Measurements from ENCODE around the gene ATP6V1B1. TPM values are rescaled to one million over a fixed set of nuclear protein-coding genes. Genes with fewer than 3 reads are reported as not detected.

Gene ATP6V1B1
- total and polyA plus RNA-seq, 2 of the 13 experiments (the other 11 are each of a cell fraction or from before 2014, with no cell fraction given), result 0.58 to 1.6 TPM

DNA sequence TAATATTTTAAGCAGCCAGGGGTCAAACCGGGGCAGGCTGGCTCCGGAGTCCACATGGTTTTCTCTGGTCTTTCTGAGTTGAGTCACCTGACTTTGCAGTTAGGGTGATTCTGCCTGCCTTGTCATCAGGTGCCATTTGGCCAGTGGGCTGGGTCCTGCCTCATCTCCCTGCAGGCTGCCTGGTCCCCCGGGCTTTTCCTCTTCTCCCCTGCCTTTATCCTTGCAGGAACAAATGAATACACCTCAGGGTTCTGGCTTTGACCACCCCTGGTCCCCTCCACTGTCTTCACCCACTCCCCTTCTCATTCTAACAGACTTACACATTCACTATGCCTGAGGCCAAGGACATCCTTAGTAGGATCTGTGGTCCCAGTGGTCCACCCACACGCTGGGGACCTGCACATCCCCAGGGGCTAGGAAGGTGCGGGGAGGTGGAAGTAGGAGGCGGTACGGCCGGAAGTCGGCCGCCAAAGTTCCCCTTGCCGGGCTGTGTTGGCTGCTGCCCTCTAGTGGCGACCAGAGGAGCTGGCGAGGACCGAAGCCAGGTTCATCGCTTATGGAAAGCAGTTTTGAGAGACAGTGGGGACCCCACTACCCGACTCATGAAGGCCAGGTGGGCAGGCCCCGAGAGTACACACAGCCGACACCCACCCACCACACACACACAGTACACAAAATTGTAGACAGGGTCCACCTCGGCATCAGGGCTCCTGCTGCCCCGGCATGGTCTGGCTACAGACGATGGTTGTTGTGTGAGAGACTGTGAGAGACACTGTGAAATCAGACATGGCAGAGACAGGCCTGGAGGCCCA is 65.3 kb downstream of the ATP6V1B1 start (continued):
- TF ChIP-seq, protein P1, sequence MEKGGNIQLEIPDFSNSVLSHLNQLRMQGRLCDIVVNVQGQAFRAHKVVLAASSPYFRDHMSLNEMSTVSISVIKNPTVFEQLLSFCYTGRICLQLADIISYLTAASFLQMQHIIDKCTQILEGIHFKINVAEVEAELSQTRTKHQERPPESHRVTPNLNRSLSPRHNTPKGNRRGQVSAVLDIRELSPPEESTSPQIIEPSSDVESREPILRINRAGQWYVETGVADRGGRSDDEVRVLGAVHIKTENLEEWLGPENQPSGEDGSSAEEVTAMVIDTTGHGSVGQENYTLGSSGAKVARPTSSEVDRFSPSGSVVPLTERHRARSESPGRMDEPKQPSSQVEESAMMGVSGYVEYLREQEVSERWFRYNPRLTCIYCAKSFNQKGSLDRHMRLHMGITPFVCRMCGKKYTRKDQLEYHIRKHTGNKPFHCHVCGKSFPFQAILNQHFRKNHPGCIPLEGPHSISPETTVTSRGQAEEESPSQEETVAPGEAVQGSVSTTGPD (CRISPR knock-in tag; IDR thresholded peaks at IDR 0.05), result no peak
- no peak for TF ChIP-seq MLLT10 (CRISPR knock-in tag; IDR thresholded peaks at IDR 0.05)
- no peak; the same call in 1 of the 2 replicates for TF ChIP-seq ZBTB21 (CRISPR knock-in tag; IDR thresholded peaks at IDR 0.05)
- TF ChIP-seq, protein P2, sequence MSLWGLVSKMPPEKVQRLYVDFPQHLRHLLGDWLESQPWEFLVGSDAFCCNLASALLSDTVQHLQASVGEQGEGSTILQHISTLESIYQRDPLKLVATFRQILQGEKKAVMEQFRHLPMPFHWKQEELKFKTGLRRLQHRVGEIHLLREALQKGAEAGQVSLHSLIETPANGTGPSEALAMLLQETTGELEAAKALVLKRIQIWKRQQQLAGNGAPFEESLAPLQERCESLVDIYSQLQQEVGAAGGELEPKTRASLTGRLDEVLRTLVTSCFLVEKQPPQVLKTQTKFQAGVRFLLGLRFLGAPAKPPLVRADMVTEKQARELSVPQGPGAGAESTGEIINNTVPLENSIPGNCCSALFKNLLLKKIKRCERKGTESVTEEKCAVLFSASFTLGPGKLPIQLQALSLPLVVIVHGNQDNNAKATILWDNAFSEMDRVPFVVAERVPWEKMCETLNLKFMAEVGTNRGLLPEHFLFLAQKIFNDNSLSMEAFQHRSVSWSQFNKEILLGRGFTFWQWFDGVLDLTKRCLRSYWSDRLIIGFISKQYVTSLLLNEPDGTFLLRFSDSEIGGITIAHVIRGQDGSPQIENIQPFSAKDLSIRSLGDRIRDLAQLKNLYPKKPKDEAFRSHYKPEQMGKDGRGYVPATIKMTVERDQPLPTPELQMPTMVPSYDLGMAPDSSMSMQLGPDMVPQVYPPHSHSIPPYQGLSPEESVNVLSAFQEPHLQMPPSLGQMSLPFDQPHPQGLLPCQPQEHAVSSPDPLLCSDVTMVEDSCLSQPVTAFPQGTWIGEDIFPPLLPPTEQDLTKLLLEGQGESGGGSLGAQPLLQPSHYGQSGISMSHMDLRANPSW (CRISPR knock-in tag; IDR thresholded peaks at IDR 0.05; ENCODE audit: borderline replicate concordance), result no peak
- no peak for TF ChIP-seq CEBPB (IDR thresholded peaks at IDR 0.05; ENCODE audit: borderline replicate concordance, low read depth, low read length)
- 0 out of 2 replicates have a peak, but pooled peaks have one; percentile 11 for TF ChIP-seq ZFP37 (CRISPR knock-in tag; IDR thresholded peaks at IDR 0.05; ENCODE audit: borderline replicate concordance)
- no peak for TF ChIP-seq ZNF670 (CRISPR knock-in tag; IDR thresholded peaks at IDR 0.05; ENCODE audit: borderline replicate concordance)
- TF ChIP-seq CCAR2 (optimal IDR thresholded peaks at IDR 0.05; ENCODE audit: low read depth, low read length), result no peak
- TF ChIP-seq KDM5A (IDR thresholded peaks at IDR 0.05; ENCODE audit: borderline replicate concordance, low read length), result no peak
- TF ChIP-seq CAMTA2 (CRISPR knock-in tag; IDR thresholded peaks at IDR 0.05; ENCODE audit: borderline replicate concordance), result peak; percentile 87
- TF ChIP-seq ZNF839 (CRISPR knock-in tag; IDR thresholded peaks at IDR 0.05; ENCODE audit: borderline replicate concordance), result no peak
- no peak for TF ChIP-seq RFX1 (IDR thresholded peaks at IDR 0.05)
- TF ChIP-seq ZNF121 (CRISPR knock-in tag; IDR thresholded peaks at IDR 0.05), result no peak
- TF ChIP-seq YEATS2 (CRISPR knock-in tag; IDR thresholded peaks at IDR 0.05; ENCODE audit: borderline replicate concordance), result peak; percentile 74; the same call in 1 of the 2 replicates
- TF ChIP-seq ZNF547 (CRISPR knock-in tag; IDR thresholded peaks at IDR 0.05), result no peak; the same call in none of the 2 replicates
- no peak for TF ChIP-seq NFYC (CRISPR knock-in tag; IDR thresholded peaks at IDR 0.05)
- TF ChIP-seq SP2 (CRISPR knock-in tag; IDR thresholded peaks at IDR 0.05), result 0 out of 2 replicates have a peak, but pooled peaks have one; percentile 18
- no peak for TF ChIP-seq ZNF24 (IDR thresholded peaks at IDR 0.05)
- TF ChIP-seq, protein P3, sequence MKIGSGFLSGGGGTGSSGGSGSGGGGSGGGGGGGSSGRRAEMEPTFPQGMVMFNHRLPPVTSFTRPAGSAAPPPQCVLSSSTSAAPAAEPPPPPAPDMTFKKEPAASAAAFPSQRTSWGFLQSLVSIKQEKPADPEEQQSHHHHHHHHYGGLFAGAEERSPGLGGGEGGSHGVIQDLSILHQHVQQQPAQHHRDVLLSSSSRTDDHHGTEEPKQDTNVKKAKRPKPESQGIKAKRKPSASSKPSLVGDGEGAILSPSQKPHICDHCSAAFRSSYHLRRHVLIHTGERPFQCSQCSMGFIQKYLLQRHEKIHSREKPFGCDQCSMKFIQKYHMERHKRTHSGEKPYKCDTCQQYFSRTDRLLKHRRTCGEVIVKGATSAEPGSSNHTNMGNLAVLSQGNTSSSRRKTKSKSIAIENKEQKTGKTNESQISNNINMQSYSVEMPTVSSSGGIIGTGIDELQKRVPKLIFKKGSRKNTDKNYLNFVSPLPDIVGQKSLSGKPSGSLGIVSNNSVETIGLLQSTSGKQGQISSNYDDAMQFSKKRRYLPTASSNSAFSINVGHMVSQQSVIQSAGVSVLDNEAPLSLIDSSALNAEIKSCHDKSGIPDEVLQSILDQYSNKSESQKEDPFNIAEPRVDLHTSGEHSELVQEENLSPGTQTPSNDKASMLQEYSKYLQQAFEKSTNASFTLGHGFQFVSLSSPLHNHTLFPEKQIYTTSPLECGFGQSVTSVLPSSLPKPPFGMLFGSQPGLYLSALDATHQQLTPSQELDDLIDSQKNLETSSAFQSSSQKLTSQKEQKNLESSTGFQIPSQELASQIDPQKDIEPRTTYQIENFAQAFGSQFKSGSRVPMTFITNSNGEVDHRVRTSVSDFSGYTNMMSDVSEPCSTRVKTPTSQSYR (CRISPR knock-in tag; IDR thresholded peaks at IDR 0.05; ENCODE audit: borderline replicate concordance), result no peak; the same call in 1 of the 2 replicates
- TF ChIP-seq ZNF724P (CRISPR knock-in tag; IDR thresholded peaks at IDR 0.05; ENCODE audit: borderline replicate concordance), result no peak; the same call in 1 of the 2 replicates
- no peak for TF ChIP-seq NFE2L1 (CRISPR knock-in tag; IDR thresholded peaks at IDR 0.05; ENCODE audit: borderline replicate concordance)
- TF ChIP-seq TBL1XR1 (IDR thresholded peaks at IDR 0.05; ENCODE audit: borderline replicate concordance, low read length, partially characterized antibody), result no peak

All from HepG2 (cell line).